Measurements from ENCODE around the gene DIPK1A. TPM values are rescaled to one million over a fixed set of nuclear protein-coding genes. Genes with fewer than 3 reads are reported as not detected.

Gene DIPK1A
- total RNA-seq, 2 donors from 2014 or later = 14.3 to 14.4 TPM

DNA sequence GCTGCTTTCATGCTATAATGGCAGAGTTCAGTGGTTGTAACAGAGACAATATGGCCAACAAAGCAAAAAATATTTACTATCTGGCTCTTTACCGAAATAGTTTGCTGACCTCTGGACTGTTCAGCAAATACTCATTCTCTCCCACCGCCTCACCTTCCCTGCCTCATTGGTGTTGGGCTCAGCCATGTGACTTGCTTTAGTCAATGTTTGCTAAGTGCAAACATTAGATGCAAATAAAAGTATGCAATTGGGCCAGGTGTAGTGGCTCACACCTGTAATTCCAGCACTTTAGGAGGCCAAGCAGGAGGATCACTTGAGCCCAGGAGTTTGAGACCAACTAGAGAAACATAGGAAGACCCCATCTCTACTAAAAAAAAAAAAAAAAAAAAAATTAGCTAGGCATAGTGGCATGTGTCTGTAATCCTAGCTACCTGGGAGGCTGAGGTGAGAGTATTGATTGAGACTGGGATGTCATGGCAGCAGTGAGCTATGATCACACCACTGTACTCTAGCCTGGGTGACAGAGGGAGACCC is 74.3 kb downstream of the DIPK1A start:
- Histone ChIP-seq H3K9ac (ENCODE audit: low read depth in 2 of 2, low read length in 2 of 2) (no peak overlapping the region), H3K4me1 (no peaks in the 10 kb centered on the region), H3K9me3 (no peaks in the 10 kb centered on the region), H3K4me3 (no peak overlapping the region), H3K27me3 (no peaks in the 10 kb centered on the region), H3K27ac (no peak overlapping the region), H3K36me3 (no peaks in the 10 kb centered on the region)
- intact Hi-C loops (cut with DNase I) = no loop called here
- DNase-seq = peak; percentile 75
- TF ChIP-seq, protein P1, sequence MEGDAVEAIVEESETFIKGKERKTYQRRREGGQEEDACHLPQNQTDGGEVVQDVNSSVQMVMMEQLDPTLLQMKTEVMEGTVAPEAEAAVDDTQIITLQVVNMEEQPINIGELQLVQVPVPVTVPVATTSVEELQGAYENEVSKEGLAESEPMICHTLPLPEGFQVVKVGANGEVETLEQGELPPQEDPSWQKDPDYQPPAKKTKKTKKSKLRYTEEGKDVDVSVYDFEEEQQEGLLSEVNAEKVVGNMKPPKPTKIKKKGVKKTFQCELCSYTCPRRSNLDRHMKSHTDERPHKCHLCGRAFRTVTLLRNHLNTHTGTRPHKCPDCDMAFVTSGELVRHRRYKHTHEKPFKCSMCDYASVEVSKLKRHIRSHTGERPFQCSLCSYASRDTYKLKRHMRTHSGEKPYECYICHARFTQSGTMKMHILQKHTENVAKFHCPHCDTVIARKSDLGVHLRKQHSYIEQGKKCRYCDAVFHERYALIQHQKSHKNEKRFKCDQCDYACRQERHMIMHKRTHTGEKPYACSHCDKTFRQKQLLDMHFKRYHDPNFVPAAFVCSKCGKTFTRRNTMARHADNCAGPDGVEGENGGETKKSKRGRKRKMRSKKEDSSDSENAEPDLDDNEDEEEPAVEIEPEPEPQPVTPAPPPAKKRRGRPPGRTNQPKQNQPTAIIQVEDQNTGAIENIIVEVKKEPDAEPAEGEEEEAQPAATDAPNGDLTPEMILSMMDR (IDR thresholded peaks at IDR 0.05) = no peak

DNA sequence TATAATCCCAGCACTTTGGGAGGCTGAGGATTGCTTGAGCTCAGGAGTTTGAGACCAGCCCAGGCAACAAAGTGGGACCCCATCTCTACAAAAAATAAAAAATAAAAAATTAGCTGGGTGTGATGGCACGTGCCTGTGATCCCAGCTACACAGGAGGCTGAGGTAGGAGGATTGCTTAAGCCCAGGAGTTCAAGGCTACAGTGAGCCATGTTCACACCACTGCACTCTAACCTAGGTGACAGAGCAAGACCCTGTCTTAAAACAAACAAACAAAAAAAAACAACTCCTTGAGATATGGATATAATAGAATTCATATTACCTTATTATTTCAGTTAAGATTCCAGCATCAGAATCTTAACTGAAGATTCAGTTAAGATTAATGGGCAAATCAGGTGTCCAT is 77.1 kb downstream of the DIPK1A start:
- intact Hi-C loops (cut with DNase I) = no loop called here
- Histone ChIP-seq H3K4me1 (no peaks in the 10 kb centered on the region), H3K27ac (no peak overlapping the region), H3K9ac (ENCODE audit: low read depth in 2 of 2, low read length in 2 of 2) (no peak overlapping the region), H3K36me3 (no peaks in the 10 kb centered on the region), H3K4me3 (no peak overlapping the region), H3K9me3 (no peaks in the 10 kb centered on the region), H3K27me3 (no peaks in the 10 kb centered on the region)
- no peak for DNase-seq
- TF ChIP-seq, protein P1 (IDR thresholded peaks at IDR 0.05) = no peak

DNA sequence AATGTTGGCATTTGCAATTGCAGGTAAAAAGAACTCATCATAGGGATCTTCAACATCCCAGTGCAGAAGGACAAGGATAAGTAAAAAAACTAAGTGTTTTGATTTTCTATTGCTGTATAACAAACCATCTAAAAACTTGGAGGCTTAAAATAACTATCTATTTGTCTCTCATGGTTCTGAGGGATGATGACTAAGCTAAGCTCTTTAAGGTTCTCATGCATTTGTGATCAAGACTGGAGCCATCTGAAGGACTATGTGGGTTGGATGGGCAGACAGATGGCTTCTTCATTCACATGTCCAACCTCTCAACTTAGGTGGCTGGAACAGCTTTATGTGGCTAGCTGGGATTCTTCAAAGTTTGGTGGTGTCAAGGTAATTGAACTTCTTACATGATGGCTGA is 78.0 kb downstream of the DIPK1A start:
- H3K27me3 ChIP-seq = no peaks in the 10 kb centered on the region
- H3K4me1 ChIP-seq = no peaks in the 10 kb centered on the region
- DNase-seq = no peak
- TF ChIP-seq, protein P1 (IDR thresholded peaks at IDR 0.05) = no peak
- H3K4me3 ChIP-seq = no peak overlapping the region
- no peaks in the 10 kb centered on the region for H3K9me3 ChIP-seq
- intact Hi-C loops (cut with DNase I) = no loop called here
- no peak overlapping the region for H3K9ac ChIP-seq (ENCODE audit: low read depth in 2 of 2, low read length in 2 of 2)
- H3K27ac ChIP-seq = no peak overlapping the region
- no peaks in the 10 kb centered on the region for H3K36me3 ChIP-seq

DNA sequence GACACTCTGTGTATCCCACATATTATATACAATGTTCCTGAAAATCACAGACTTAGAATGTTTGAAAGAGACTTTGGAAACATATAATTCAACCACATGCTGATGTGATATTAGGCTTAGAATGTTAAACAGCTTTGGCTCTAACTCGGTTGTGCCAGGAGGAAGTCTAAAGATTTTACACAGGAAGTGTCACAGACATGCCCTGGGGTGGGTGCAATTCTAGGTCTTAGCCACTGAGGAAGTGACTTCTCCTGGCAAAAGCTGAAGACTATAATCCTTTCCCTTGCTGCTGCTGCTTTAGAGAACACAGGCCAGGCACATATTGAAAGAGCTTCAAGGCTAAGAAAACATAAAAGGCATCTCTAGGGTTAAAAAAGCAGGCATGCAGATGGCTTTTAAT is 78.4 kb downstream of the DIPK1A start:
- intact Hi-C loops (cut with DNase I) = no loop called here
- no peak overlapping the region for H3K9ac ChIP-seq (ENCODE audit: low read depth in 2 of 2, low read length in 2 of 2)
- peaks cover 4% of the 10 kb centered on the region for H3K4me1 ChIP-seq
- no peaks in the 10 kb centered on the region for H3K9me3 ChIP-seq
- DNase-seq = no peak
- no peak overlapping the region for H3K4me3 ChIP-seq
- no peak overlapping the region for H3K27ac ChIP-seq
- no peaks in the 10 kb centered on the region for H3K36me3 ChIP-seq
- H3K27me3 ChIP-seq = no peaks in the 10 kb centered on the region
- TF ChIP-seq, protein P1 (IDR thresholded peaks at IDR 0.05) = no peak

DNA sequence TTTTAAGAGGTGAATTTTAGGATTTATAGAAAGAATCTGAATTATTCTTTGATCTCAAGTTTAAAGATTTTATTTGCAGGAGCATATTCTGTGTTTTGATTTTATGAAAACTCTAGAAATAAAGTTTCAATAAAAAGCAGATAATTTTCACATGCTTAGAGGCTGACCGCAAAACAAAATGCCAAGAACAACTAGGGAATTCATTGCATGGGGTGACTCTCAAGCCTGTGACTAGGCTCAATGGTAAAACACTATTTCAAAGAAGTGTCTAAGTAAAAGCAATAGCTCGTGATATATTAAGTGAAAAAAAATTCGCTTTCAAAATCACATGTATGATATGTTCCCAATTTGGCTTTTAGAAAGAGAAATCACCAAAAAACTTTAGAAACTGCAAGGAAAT is 79.9 kb downstream of the DIPK1A start:
- H3K27ac ChIP-seq = no peak overlapping the region
- H3K4me1 ChIP-seq = peaks cover 5% of the 10 kb centered on the region
- no peaks in the 10 kb centered on the region for H3K9me3 ChIP-seq
- no peaks in the 10 kb centered on the region for H3K36me3 ChIP-seq
- no peak for DNase-seq
- H3K9ac ChIP-seq (ENCODE audit: low read depth in 2 of 2, low read length in 2 of 2) = no peak overlapping the region
- intact Hi-C loops (cut with DNase I) = no loop called here
- H3K27me3 ChIP-seq = no peaks in the 10 kb centered on the region
- H3K4me3 ChIP-seq = no peak overlapping the region
- TF ChIP-seq, protein P1 (IDR thresholded peaks at IDR 0.05) = no peak

Data from colonic mucosa (tissue), 4 donors.